ENCODE results near the gene DLX4. TPM values are rescaled to one million over a fixed set of nuclear protein-coding genes. Genes with fewer than 3 reads are reported as not detected.

Gene DLX4
- total and polyA plus RNA-seq, 10 of the 15 experiments (the other 5 are each of a cell fraction or from before 2014, with no cell fraction given): 0.05 to 0.29 (median 0.15) TPM

DNA sequence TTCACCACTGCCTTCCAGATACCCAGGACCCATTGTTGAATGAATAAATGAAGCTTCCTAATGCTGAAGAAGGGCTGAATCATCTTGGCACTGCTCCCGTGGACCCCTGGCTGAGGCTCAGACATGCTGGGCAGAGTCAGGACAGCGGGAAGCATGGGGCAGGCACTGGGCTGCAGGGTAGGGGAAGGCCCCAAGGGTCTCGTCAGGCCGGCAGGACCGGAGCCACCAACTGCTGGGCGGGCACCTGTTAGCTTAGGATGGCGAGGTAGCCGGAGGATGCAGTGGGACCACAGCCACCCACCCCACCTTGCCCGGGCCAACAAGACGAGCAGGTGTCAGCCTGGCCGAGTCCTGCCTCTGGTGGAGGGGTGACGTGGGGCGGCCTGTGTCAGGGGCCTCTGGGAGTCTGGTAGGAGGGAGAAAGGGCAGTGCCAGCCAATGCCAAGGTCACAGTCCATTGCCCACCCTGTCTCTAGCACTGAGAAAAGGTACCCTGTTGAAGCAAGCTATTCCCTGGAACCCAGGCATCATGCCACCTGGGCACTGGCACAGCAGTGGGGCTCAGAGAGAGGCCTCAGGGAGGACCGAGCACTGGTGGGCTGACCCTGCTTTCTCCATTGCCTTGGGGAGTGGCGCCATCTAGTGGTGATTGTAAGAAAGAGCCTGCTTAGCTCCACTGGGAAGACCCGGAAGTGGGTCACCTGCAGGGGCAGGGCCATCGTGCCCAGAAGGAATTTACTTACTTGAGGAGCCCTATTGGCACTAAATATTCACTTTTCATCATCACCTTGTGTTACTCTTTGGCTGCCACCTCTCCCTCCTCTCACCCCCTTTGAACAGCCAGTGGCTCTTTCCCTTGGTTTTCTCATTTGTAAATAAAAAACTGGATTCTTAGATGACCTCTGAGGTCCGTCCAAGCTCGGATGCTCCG is 29.0 kb downstream of the DLX4 start (continued):
- TF ChIP-seq PAX8 (IDR thresholded peaks at IDR 0.05) (no peak), NFIC (IDR thresholded peaks at IDR 0.05; ENCODE audit: low read depth, low read length) (no peak), ASH2L (IDR thresholded peaks at IDR 0.05; ENCODE audit: borderline replicate concordance, low read depth) (no peak), RAD51 (IDR thresholded peaks at IDR 0.05) (0 out of 2 replicates have a peak, but pooled peaks have one; percentile 36), IKZF1 (conservative IDR thresholded peaks at IDR 0.05) (0 out of 2 replicates have a peak, but pooled peaks have one; percentile 31), SUPT20H (IDR thresholded peaks at IDR 0.05; ENCODE audit: borderline replicate concordance, control insufficient read depth, low read depth, low read length) (no peak), HDAC2 (IDR thresholded peaks at IDR 0.05) (no peak), CEBPB (IDR thresholded peaks at IDR 0.05; ENCODE audit: borderline replicate concordance in 1 of 2, low read depth in 2 of 2, low read length in 2 of 2) (no peak), TCF3 (IDR thresholded peaks at IDR 0.05; ENCODE audit: borderline replicate concordance, insufficient read depth, low read depth, low read length) (no peak), RAD21 (IDR thresholded peaks at IDR 0.05; ENCODE audit: insufficient read depth, low read depth, low read length) (peak; percentile 88), MLLT1 (IDR thresholded peaks at IDR 0.05) (no peak), NRF1 (conservative IDR thresholded peaks at IDR 0.05; ENCODE audit: low read depth, low read length) (no peak), TARDBP (IDR thresholded peaks at IDR 0.05; ENCODE audit: borderline replicate concordance) (no peak), YY1 (IDR thresholded peaks at IDR 0.05; ENCODE audit: low read depth, low read length) (peak; percentile 71; the same call in 1 of the 2 replicates), PAX5 (IDR thresholded peaks at IDR 0.05; ENCODE audit: borderline replicate concordance, low read depth, low read length) (peak; percentile 28; the same call in 1 of the 2 replicates), POLR2AphosphoS5 (IDR thresholded peaks at IDR 0.05; ENCODE audit: low read length) (no peak), IRF4 (IDR thresholded peaks at IDR 0.05; ENCODE audit: low read depth, low read length) (0 out of 2 replicates have a peak, but pooled peaks have one; percentile 23), ZBTB33 (IDR thresholded peaks at IDR 0.05) (no peak), ESRRA (IDR thresholded peaks at IDR 0.05; ENCODE audit: low read length) (no peak)
- TF ChIP-seq, protein P1, sequence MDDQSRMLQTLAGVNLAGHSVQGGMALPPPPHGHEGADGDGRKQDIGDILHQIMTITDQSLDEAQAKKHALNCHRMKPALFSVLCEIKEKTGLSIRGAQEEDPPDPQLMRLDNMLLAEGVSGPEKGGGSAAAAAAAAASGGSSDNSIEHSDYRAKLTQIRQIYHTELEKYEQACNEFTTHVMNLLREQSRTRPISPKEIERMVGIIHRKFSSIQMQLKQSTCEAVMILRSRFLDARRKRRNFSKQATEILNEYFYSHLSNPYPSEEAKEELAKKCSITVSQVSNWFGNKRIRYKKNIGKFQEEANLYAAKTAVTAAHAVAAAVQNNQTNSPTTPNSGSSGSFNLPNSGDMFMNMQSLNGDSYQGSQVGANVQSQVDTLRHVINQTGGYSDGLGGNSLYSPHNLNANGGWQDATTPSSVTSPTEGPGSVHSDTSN (IDR thresholded peaks at IDR 0.05; ENCODE audit: insufficient replicate concordance, low read depth, low read length): no peak
- TF ChIP-seq, protein P2, sequence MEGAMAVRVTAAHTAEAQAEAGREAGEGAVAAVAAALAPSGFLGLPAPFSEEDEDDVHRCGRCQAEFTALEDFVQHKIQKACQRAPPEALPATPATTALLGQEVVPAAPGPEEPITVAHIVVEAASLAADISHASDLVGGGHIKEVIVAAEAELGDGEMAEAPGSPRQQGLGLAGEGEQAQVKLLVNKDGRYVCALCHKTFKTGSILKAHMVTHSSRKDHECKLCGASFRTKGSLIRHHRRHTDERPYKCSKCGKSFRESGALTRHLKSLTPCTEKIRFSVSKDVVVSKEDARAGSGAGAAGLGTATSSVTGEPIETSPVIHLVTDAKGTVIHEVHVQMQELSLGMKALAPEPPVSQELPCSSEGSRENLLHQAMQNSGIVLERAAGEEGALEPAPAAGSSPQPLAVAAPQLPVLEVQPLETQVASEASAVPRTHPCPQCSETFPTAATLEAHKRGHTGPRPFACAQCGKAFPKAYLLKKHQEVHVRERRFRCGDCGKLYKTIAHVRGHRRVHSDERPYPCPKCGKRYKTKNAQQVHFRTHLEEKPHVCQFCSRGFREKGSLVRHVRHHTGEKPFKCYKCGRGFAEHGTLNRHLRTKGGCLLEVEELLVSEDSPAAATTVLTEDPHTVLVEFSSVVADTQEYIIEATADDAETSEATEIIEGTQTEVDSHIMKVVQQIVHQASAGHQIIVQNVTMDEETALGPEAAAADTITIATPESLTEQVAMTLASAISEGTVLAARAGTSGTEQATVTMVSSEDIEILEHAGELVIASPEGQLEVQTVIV (IDR thresholded peaks at IDR 0.05; ENCODE audit: borderline replicate concordance, partially characterized antibody): peak; percentile 69
